Measurements from ENCODE around the gene SLC2A4.

SLC2A4 gene

GRCh38 chr17:7289256-7290032, 7.9 kb downstream of the SLC2A4 start:
- Histone ChIP-seq H3K9ac (ENCODE audit: low read depth in 1 of 2, low read length in 2 of 2) (no peak overlapping the region), H3K27ac (ENCODE audit: low read depth, low read length) (no peak overlapping the region), H3K9me3 (ENCODE audit: control insufficient read depth in 1 of 2, low read length in 2 of 2) (no peaks in the 10 kb centered on the region), H3K4me1 (ENCODE audit: control insufficient read depth in 1 of 2, insufficient read depth in 2 of 2, low read length in 2 of 2) (peaks cover 22 to 25% of the 10 kb centered on the region in 2 donors), H3K27me3 (ENCODE audit: control insufficient read depth in 1 of 2, insufficient read depth in 2 of 2, low read length in 2 of 2) (peaks cover 0 to 16% of the 10 kb centered on the region in 2 donors), H3K4me3 (ENCODE audit: low read depth in 1 of 2, low read length in 2 of 2) (no peak overlapping the region), H3K36me3 (ENCODE audit: control insufficient read depth in 1 of 2, insufficient read depth in 2 of 2, low read length in 2 of 2) (no peaks in the 10 kb centered on the region)

GRCh38 chr17:7290166-7290565, 8.6 kb downstream of the SLC2A4 start:
- Histone ChIP-seq H3K36me3 (ENCODE audit: control insufficient read depth in 1 of 2, insufficient read depth in 2 of 2, low read length in 2 of 2) (no peaks in the 10 kb centered on the region), H3K27ac (ENCODE audit: low read depth, low read length) (no peak overlapping the region), H3K4me1 (ENCODE audit: control insufficient read depth in 1 of 2, insufficient read depth in 2 of 2, low read length in 2 of 2) (peaks cover 22 to 30% of the 10 kb centered on the region in 2 donors), H3K9me3 (ENCODE audit: control insufficient read depth in 1 of 2, low read length in 2 of 2) (no peaks in the 10 kb centered on the region), H3K9ac (ENCODE audit: low read depth in 1 of 2, low read length in 2 of 2) (no peak overlapping the region), H3K4me3 (ENCODE audit: low read depth in 1 of 2, low read length in 2 of 2) (no peak overlapping the region), H3K27me3 (ENCODE audit: control insufficient read depth in 1 of 2, insufficient read depth in 2 of 2, low read length in 2 of 2) (peaks cover 0 to 16% of the 10 kb centered on the region in 2 donors)

- Histone ChIP-seq H3K9ac (ENCODE audit: low read depth in 1 of 2, low read length in 2 of 2) (no peak overlapping the region), H3K27ac (ENCODE audit: low read depth, low read length) (no peak overlapping the region), H3K27me3 (ENCODE audit: control insufficient read depth in 1 of 2, insufficient read depth in 2 of 2, low read length in 2 of 2) (peaks cover 1 to 16% of the 10 kb centered on the region in 2 donors), H3K36me3 (ENCODE audit: control insufficient read depth in 1 of 2, insufficient read depth in 2 of 2, low read length in 2 of 2) (no peaks in the 10 kb centered on the region), H3K4me1 (ENCODE audit: control insufficient read depth in 1 of 2, insufficient read depth in 2 of 2, low read length in 2 of 2) (peaks cover 23 to 35% of the 10 kb centered on the region in 2 donors), H3K9me3 (ENCODE audit: control insufficient read depth in 1 of 2, low read length in 2 of 2) (no peaks in the 10 kb centered on the region), H3K4me3 (ENCODE audit: low read depth in 1 of 2, low read length in 2 of 2) (no peak overlapping the region)
Measured at GRCh38 chr17:7290685-7291084, 9.2 kb downstream of the SLC2A4 start.

- H3K9me3 ChIP-seq (ENCODE audit: control insufficient read depth in 1 of 2, low read length in 2 of 2): no peaks in the 10 kb centered on the region
- peak overlapping the region in 1 of 2 donors; percentile 69 for H3K9ac ChIP-seq (ENCODE audit: low read depth in 1 of 2, low read length in 2 of 2)
- H3K36me3 ChIP-seq (ENCODE audit: control insufficient read depth in 1 of 2, insufficient read depth in 2 of 2, low read length in 2 of 2): no peaks in the 10 kb centered on the region
- H3K4me3 ChIP-seq (ENCODE audit: low read depth in 1 of 2, low read length in 2 of 2): peak overlapping the region in 1 of 2 donors; percentile 58
- peaks cover 33 to 45% of the 10 kb centered on the region in 2 donors for H3K4me1 ChIP-seq (ENCODE audit: control insufficient read depth in 1 of 2, insufficient read depth in 2 of 2, low read length in 2 of 2)
- H3K27me3 ChIP-seq (ENCODE audit: control insufficient read depth in 1 of 2, insufficient read depth in 2 of 2, low read length in 2 of 2): peaks cover 3 to 16% of the 10 kb centered on the region in 2 donors
- H3K27ac ChIP-seq (ENCODE audit: low read depth, low read length): no peak overlapping the region
Measured at GRCh38 chr17:7292194-7292593, 10.7 kb downstream of the SLC2A4 start.

- no peak overlapping the region for H3K27ac ChIP-seq (ENCODE audit: low read depth, low read length)
- no peaks in the 10 kb centered on the region for H3K9me3 ChIP-seq (ENCODE audit: control insufficient read depth in 1 of 2, low read length in 2 of 2)
- H3K9ac ChIP-seq (ENCODE audit: low read depth in 1 of 2, low read length in 2 of 2): peak overlapping the region in 1 of 2 donors; percentile 69
- H3K27me3 ChIP-seq (ENCODE audit: control insufficient read depth in 1 of 2, insufficient read depth in 2 of 2, low read length in 2 of 2): peaks cover 3 to 16% of the 10 kb centered on the region in 2 donors
- no peaks in the 10 kb centered on the region for H3K36me3 ChIP-seq (ENCODE audit: control insufficient read depth in 1 of 2, insufficient read depth in 2 of 2, low read length in 2 of 2)
- peak overlapping the region; percentile 58 to 59 for H3K4me3 ChIP-seq (ENCODE audit: low read depth in 1 of 2, low read length in 2 of 2)
- H3K4me1 ChIP-seq (ENCODE audit: control insufficient read depth in 1 of 2, insufficient read depth in 2 of 2, low read length in 2 of 2): peaks cover 33 to 45% of the 10 kb centered on the region in 2 donors
Measured at GRCh38 chr17:7292729-7293128, 11.2 kb downstream of the SLC2A4 start.

- Histone ChIP-seq H3K4me1 (ENCODE audit: control insufficient read depth in 1 of 2, insufficient read depth in 2 of 2, low read length in 2 of 2) (peaks cover 33 to 45% of the 10 kb centered on the region in 2 donors), H3K9me3 (ENCODE audit: control insufficient read depth in 1 of 2, low read length in 2 of 2) (no peaks in the 10 kb centered on the region), H3K27me3 (ENCODE audit: control insufficient read depth in 1 of 2, insufficient read depth in 2 of 2, low read length in 2 of 2) (peaks cover 3 to 16% of the 10 kb centered on the region in 2 donors), H3K27ac (ENCODE audit: low read depth, low read length) (no peak overlapping the region), H3K36me3 (ENCODE audit: control insufficient read depth in 1 of 2, insufficient read depth in 2 of 2, low read length in 2 of 2) (no peaks in the 10 kb centered on the region), H3K9ac (ENCODE audit: low read depth in 1 of 2, low read length in 2 of 2) (peak overlapping the region; percentile 57 to 69), H3K4me3 (ENCODE audit: low read depth in 1 of 2, low read length in 2 of 2) (peak overlapping the region; percentile 58 to 59)
Measured at GRCh38 chr17:7293159-7293558, 11.6 kb downstream of the SLC2A4 start.

GRCh38 chr17:7293816-7294613, 12.5 kb downstream of the SLC2A4 start:
- H3K4me3 ChIP-seq (ENCODE audit: low read depth in 1 of 2, low read length in 2 of 2): peak overlapping the region; percentile 58 to 59
- H3K36me3 ChIP-seq (ENCODE audit: control insufficient read depth in 1 of 2, insufficient read depth in 2 of 2, low read length in 2 of 2): no peaks in the 10 kb centered on the region
- peak overlapping the region; percentile 57 to 69 for H3K9ac ChIP-seq (ENCODE audit: low read depth in 1 of 2, low read length in 2 of 2)
- H3K27ac ChIP-seq (ENCODE audit: low read depth, low read length): peak overlapping the region; percentile 62
- H3K27me3 ChIP-seq (ENCODE audit: control insufficient read depth in 1 of 2, insufficient read depth in 2 of 2, low read length in 2 of 2): peaks cover 3 to 16% of the 10 kb centered on the region in 2 donors
- peaks cover 33 to 45% of the 10 kb centered on the region in 2 donors for H3K4me1 ChIP-seq (ENCODE audit: control insufficient read depth in 1 of 2, insufficient read depth in 2 of 2, low read length in 2 of 2)
- no peaks in the 10 kb centered on the region for H3K9me3 ChIP-seq (ENCODE audit: control insufficient read depth in 1 of 2, low read length in 2 of 2)

- no peaks in the 10 kb centered on the region for H3K9me3 ChIP-seq (ENCODE audit: control insufficient read depth in 1 of 2, low read length in 2 of 2)
- peak within 1 kb of the TSS; percentile 62 for H3K27ac ChIP-seq (ENCODE audit: low read depth, low read length)
- H3K9ac ChIP-seq (ENCODE audit: low read depth in 1 of 2, low read length in 2 of 2): peak within 1 kb of the TSS; percentile 57 to 69
- peaks cover 33 to 45% of the 10 kb centered on the region in 2 donors for H3K4me1 ChIP-seq (ENCODE audit: control insufficient read depth in 1 of 2, insufficient read depth in 2 of 2, low read length in 2 of 2)
- peak within 1 kb of the TSS; percentile 58 to 59 for H3K4me3 ChIP-seq (ENCODE audit: low read depth in 1 of 2, low read length in 2 of 2)
- peaks cover 3 to 16% of the 10 kb centered on the region in 2 donors for H3K27me3 ChIP-seq (ENCODE audit: control insufficient read depth in 1 of 2, insufficient read depth in 2 of 2, low read length in 2 of 2)
- no peaks in the 10 kb centered on the region for H3K36me3 ChIP-seq (ENCODE audit: control insufficient read depth in 1 of 2, insufficient read depth in 2 of 2, low read length in 2 of 2)
Measured at GRCh38 chr17:7294614-7295153, 13.2 kb downstream of the SLC2A4 start, which contains the start of gene YBX2. YBX2 (minus strand) TSS chr17:7294639; CDS start chr17:7294500, 139 bp downstream.

GRCh38 chr17:7295230-7296180, 14.0 kb downstream of the SLC2A4 start:
- no peaks in the 10 kb centered on the region for H3K9me3 ChIP-seq (ENCODE audit: control insufficient read depth in 1 of 2, low read length in 2 of 2)
- H3K36me3 ChIP-seq (ENCODE audit: control insufficient read depth in 1 of 2, insufficient read depth in 2 of 2, low read length in 2 of 2): no peaks in the 10 kb centered on the region
- H3K27me3 ChIP-seq (ENCODE audit: control insufficient read depth in 1 of 2, insufficient read depth in 2 of 2, low read length in 2 of 2): peaks cover 3 to 16% of the 10 kb centered on the region in 2 donors
- peak overlapping the region; percentile 39 to 53 for H3K4me3 ChIP-seq (ENCODE audit: low read depth in 1 of 2, low read length in 2 of 2)
- H3K27ac ChIP-seq (ENCODE audit: low read depth, low read length): peak overlapping the region; percentile 58
- H3K4me1 ChIP-seq (ENCODE audit: control insufficient read depth in 1 of 2, insufficient read depth in 2 of 2, low read length in 2 of 2): peaks cover 33 to 45% of the 10 kb centered on the region in 2 donors
- peak overlapping the region; percentile 32 for H3K9ac ChIP-seq (ENCODE audit: low read depth in 1 of 2, low read length in 2 of 2)

All from duodenal mucosa (tissue), 2 donors.